Measurements from ENCODE around the gene PLLP. TPM values are rescaled to one million over a fixed set of nuclear protein-coding genes. Genes with fewer than 3 reads are reported as not detected.
A peak's percentile ranks its signal among the peaks of the same experiment; 100 is the strongest.

PLLP gene
- total and polyA plus RNA-seq, 10 of the 15 experiments (the other 5 are each of a cell fraction or from before 2014, with no cell fraction given), result 0.21 to 5.8 (median 0.67) TPM

- WGBS (ENCODE audit: insufficient coverage, insufficient replicate concordance, low lambda C conversion rate, missing lambda C conversion rate), result 21% methylated on average over 8 of the region's 8 CpGs
- Histone ChIP-seq H3K4me1 (ENCODE audit: control insufficient read depth, insufficient read depth, low read length) (no peaks in the 10 kb centered on the region; the same call in 1 of the 2 replicates), H3K9me3 (replicated peaks; ENCODE audit: control insufficient read depth, insufficient read depth, low read length) (peaks cover 6% of the 10 kb centered on the region; the same call in 2 of the 3 replicates), H3K9ac (ENCODE audit: control insufficient read depth, insufficient read depth, low read length) (no peak overlapping the region), H3K27ac (ENCODE audit: control insufficient read depth, insufficient read depth) (no peak overlapping the region), H3K4me3 (no peak overlapping the region), H3K4me2 (ENCODE audit: control insufficient read depth, insufficient read depth) (peak overlapping the region; percentile 48; the same call in 1 of the 2 replicates), H3K79me2 (ENCODE audit: control insufficient read depth, insufficient read depth, low read length) (no peaks in the 10 kb centered on the region), H3K27me3 (replicated peaks in 1 of 2; ENCODE audit: control insufficient read depth in 2 of 2, insufficient read depth in 2 of 2, low read length in 1 of 2) (no peaks in the 10 kb centered on the region), H4K20me1 (ENCODE audit: control insufficient read depth, insufficient read depth) (no peaks in the 10 kb centered on the region), H3K36me3 (ENCODE audit: control insufficient read depth in 2 of 2, insufficient read depth in 2 of 2, low read length in 1 of 2) (no peaks in the 10 kb centered on the region), H2AFZ (ENCODE audit: control insufficient read depth, low read depth, low read length) (no peak overlapping the region; the same call in 1 of the 2 replicates)
- TF ChIP-seq IKZF2 (IDR thresholded peaks at IDR 0.05) (peak; percentile 29 to 40; a peak in 1 of 4 replicates), BCL11A (IDR thresholded peaks at IDR 0.05; ENCODE audit: low read depth, low read length) (no peak), MEF2A (IDR thresholded peaks at IDR 0.05; ENCODE audit: insufficient read depth, low read depth, low read length) (peak; percentile 70; the same call in 1 of the 2 replicates), NR2F1 (conservative IDR thresholded peaks at IDR 0.05) (no peak), ATF2 (IDR thresholded peaks at IDR 0.05; ENCODE audit: low read length) (0 out of 2 replicates have a peak, but pooled peaks have one; percentile 26), JUNB (IDR thresholded peaks at IDR 0.05) (peak; percentile 79), NFIC (IDR thresholded peaks at IDR 0.05; ENCODE audit: low read depth, low read length) (peak; percentile 74; the same call in 1 of the 2 replicates), RUNX3 (IDR thresholded peaks at IDR 0.05; ENCODE audit: low read length) (0 out of 2 replicates have a peak, but pooled peaks have one; percentile 23)
- SMC1A ChIA-PET (ENCODE audit: uncharacterized antibody, unreplicated experiment), result interaction anchor here (1.2 to 2.1 kb wide), 2 partner anchors 16 to 47 kb away, joined by 3 to 4 read pairs; no protein-coding TSS in a partner anchor
- no peak for FAIRE-seq
- peak; percentile 72 for ATAC-seq
- BruUV-seq (replicated peaks), result no TSS peak
- POLR2A ChIA-PET, result interaction anchor here (0.8 to 1.0 kb wide), 2 partner anchors 16 to 34 kb away, joined by 3 to 4 read pairs; no protein-coding TSS in a partner anchor
- RAD21 ChIA-PET (ENCODE audit: unreplicated experiment), result interaction anchor here (1.4 to 1.5 kb wide), 2 partner anchors 9 to 88 kb away, joined by 3 to 4 read pairs; no protein-coding TSS in a partner anchor
- in situ Hi-C loops (cut with MboI), result no loop called here
- CTCF ChIA-PET, result no interaction called here
- intact Hi-C loops (cut with micrococcal nuclease; ENCODE audit: unreplicated experiment), result no loop called here
- no peak for DNase-seq (ENCODE audit: low read depth, low spot score)
Measured at GRCh38 chr16:57329718-57330327, 45.4 kb upstream of the PLLP start.
